Measurements from ENCODE around the gene HBG2. TPM values are rescaled to one million over a fixed set of nuclear protein-coding genes. Genes with fewer than 3 reads are reported as not detected.

The HBG2 gene
- total and polyA plus RNA-seq, 9 donors, result 0.37 to 9.7 (median 0.63) TPM; not detected in 3

GRCh38 chr11:5235364-5236095 lies 19.1 kb downstream of the HBG2 start:
- H3K27me3 ChIP-seq, result no peaks in the 10 kb centered on the region
- no peaks in the 10 kb centered on the region for H3K36me3 ChIP-seq
- intact Hi-C loops (cut with DNase I), result no loop called here
- no peak for TF ChIP-seq POLR2A (IDR thresholded peaks at IDR 0.05)
- H3K4me1 ChIP-seq (ENCODE audit: insufficient read depth), result no peaks in the 10 kb centered on the region
- H3K9me3 ChIP-seq, result no peaks in the 10 kb centered on the region
- H3K27ac ChIP-seq, result no peak overlapping the region
- H3K4me3 ChIP-seq, result no peak overlapping the region
- no peak for DNase-seq
- 90 to 92% (median 91%) methylated on average over 5 of the region's 5 CpGs for WGBS, 3 donors

GRCh38 chr11:5234381-5234834 lies 20.2 kb downstream of the HBG2 start, which contains the start of gene HBD:
HBD (minus strand) TSS chr11:5234483; CDS start chr11:5234433, 50 bp downstream.
- no peak within 1 kb of the TSS for H3K4me3 ChIP-seq
- no peaks in the 10 kb centered on the region for H3K27me3 ChIP-seq
- WGBS, 3 donors, result 4 to 30% (median 10%) methylated on average over 2 of the region's 2 CpGs
- H3K27ac ChIP-seq, result no peak within 1 kb of the TSS
- TF ChIP-seq POLR2A (IDR thresholded peaks at IDR 0.05) (no peak), EP300 (IDR thresholded peaks at IDR 0.05) (no peak)
- TF ChIP-seq, protein P1, sequence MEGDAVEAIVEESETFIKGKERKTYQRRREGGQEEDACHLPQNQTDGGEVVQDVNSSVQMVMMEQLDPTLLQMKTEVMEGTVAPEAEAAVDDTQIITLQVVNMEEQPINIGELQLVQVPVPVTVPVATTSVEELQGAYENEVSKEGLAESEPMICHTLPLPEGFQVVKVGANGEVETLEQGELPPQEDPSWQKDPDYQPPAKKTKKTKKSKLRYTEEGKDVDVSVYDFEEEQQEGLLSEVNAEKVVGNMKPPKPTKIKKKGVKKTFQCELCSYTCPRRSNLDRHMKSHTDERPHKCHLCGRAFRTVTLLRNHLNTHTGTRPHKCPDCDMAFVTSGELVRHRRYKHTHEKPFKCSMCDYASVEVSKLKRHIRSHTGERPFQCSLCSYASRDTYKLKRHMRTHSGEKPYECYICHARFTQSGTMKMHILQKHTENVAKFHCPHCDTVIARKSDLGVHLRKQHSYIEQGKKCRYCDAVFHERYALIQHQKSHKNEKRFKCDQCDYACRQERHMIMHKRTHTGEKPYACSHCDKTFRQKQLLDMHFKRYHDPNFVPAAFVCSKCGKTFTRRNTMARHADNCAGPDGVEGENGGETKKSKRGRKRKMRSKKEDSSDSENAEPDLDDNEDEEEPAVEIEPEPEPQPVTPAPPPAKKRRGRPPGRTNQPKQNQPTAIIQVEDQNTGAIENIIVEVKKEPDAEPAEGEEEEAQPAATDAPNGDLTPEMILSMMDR (IDR thresholded peaks at IDR 0.05), result no peak
- no peaks in the 10 kb centered on the region for H3K4me1 ChIP-seq (ENCODE audit: insufficient read depth)
- intact Hi-C loops (cut with DNase I), result no loop called here
- no peaks in the 10 kb centered on the region for H3K36me3 ChIP-seq
- DNase-seq, result no peak
- no peaks in the 10 kb centered on the region for H3K9me3 ChIP-seq

DNA sequence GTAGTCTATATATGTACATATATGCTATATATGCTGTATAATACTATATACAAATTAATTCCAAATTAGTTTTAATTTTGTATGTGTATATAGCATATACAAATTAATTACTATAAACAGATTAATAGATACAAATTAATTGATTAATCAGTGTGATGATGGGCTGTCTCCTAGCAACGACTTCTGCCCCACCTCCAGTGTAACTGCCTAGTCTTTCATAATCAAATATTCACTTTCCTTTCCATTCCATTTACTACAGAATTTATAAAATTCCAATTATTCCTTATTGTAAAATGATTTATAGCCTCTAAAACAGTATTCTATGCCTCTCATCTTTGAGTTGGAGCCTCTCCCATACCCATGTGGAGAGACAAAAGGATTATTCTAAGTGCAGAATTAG lies 21.3 kb downstream of the HBG2 start:
- 88 to 95% (median 94%) methylated on average over 1 of the region's 1 CpG for WGBS, 3 donors
- intact Hi-C loops (cut with DNase I), result no loop called here
- no peaks in the 10 kb centered on the region for H3K4me1 ChIP-seq (ENCODE audit: insufficient read depth)
- no peaks in the 10 kb centered on the region for H3K9me3 ChIP-seq
- no peaks in the 10 kb centered on the region for H3K36me3 ChIP-seq
- no peak for DNase-seq
- H3K27me3 ChIP-seq, result no peaks in the 10 kb centered on the region
- TF ChIP-seq, protein P1 (IDR thresholded peaks at IDR 0.05), result no peak
- TF ChIP-seq EP300 (IDR thresholded peaks at IDR 0.05) (no peak), POLR2A (IDR thresholded peaks at IDR 0.05) (no peak)
- no peak overlapping the region for H3K4me3 ChIP-seq
- no peak overlapping the region for H3K27ac ChIP-seq

- Histone ChIP-seq H3K27me3 (no peaks in the 10 kb centered on the region), H3K4me1 (ENCODE audit: insufficient read depth) (no peaks in the 10 kb centered on the region), H3K36me3 (no peaks in the 10 kb centered on the region), H3K9me3 (no peaks in the 10 kb centered on the region), H3K27ac (no peak overlapping the region), H3K4me3 (no peak overlapping the region)
- TF ChIP-seq, protein P1 (IDR thresholded peaks at IDR 0.05), result no peak
- TF ChIP-seq EP300 (IDR thresholded peaks at IDR 0.05) (no peak), POLR2A (IDR thresholded peaks at IDR 0.05) (no peak)
- intact Hi-C loops (cut with DNase I), result no loop called here
- no peak for DNase-seq
- 97 to 100% (median 98%) methylated on average over 2 of the region's 2 CpGs for WGBS, 3 donors
These were observed 21.8 kb downstream of the HBG2 start for GRCh38 chr11:5232821-5233220.

DNA sequence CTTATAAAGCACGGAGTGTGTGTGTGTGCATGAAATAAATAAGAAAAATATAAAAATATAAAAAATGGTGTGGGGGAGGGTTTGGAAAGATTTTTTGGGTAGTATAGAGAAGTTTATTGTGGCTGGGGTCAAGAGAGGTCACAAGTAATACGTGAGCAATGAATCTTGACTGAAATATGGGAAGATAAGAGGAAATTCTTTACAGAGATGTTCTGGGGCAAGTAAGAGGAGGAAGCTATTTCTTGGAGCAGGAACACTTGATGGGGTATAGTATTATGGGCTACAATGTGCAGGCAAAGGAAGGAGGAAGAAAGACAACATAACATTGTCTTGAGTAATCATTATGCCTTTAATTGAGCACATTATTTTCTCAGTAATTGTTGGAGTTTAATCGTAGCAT lies 22.4 kb downstream of the HBG2 start:
- no peaks in the 10 kb centered on the region for H3K36me3 ChIP-seq
- no peak overlapping the region for H3K4me3 ChIP-seq
- no peak overlapping the region for H3K27ac ChIP-seq
- H3K27me3 ChIP-seq, result no peaks in the 10 kb centered on the region
- no peaks in the 10 kb centered on the region for H3K4me1 ChIP-seq (ENCODE audit: insufficient read depth)
- TF ChIP-seq EP300 (IDR thresholded peaks at IDR 0.05) (no peak), POLR2A (IDR thresholded peaks at IDR 0.05) (no peak)
- TF ChIP-seq, protein P1 (IDR thresholded peaks at IDR 0.05), result no peak
- no peaks in the 10 kb centered on the region for H3K9me3 ChIP-seq
- 56 to 62% (median 61%) methylated on average over 3 of the region's 3 CpGs for WGBS, 3 donors
- intact Hi-C loops (cut with DNase I), result no loop called here
- DNase-seq, result no peak
